Glomerular visceral epithelial cell (primary cell): Measurements from ENCODE around the gene ELMOD3.

Experiments used
- DNase-seq: peaks from one replicate; pipeline ENCODE4 v3.0.0-alpha.2; 2016; ENCODE audit errors: extremely low spot score

ELMOD3 gene

GRCh38 chr2:85376291-85377065 is 21.9 kb downstream of the ELMOD3 start:
- DNase-seq: no peak

DNA sequence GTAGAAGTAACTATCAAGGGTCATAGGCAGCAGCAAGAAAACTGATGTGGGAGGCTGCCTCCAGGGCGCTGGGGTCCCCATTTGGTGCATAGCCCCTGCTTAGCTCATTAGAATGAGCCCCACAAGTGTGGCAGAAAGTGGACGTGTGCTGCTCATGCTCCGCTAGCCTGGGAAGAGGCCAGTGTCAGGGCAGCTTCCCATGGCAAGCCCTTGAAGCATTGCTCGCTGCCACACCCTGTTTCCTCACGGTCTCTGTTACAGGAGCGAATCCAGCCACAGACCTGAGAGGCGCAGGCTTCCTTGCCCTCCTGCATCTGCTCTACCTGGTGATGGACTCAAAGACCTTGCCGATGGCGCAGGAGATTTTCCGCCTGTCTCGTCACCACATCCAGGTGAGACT is 22.5 kb downstream of the ELMOD3 start:
- DNase-seq: no peak

DNA sequence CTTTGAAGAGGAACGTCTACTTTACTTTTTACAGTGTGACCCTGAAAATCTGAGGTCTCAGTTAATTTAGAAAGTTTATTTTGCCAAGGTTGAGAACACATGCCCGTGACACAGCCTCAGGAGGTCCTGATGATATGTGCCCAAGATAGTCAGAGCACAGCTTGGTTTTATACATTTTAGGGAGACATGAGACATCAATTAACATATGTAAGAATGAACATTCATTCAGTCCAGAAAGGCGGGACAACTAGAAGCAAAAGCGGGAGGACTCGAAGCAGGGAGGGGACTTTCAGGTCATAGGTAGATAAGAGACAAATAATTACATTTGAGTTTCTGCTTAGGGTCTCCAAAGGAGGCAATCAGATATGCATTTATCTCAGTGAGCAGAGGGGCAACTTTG is 23.7 kb downstream of the ELMOD3 start:
- no peak for DNase-seq

- no peak for DNase-seq
These were observed 25.5 kb downstream of the ELMOD3 start for GRCh38 chr2:85380048-85380447.

- peak; percentile 17 for DNase-seq
These were observed 28.6 kb downstream of the ELMOD3 start for GRCh38 chr2:85383151-85383550.

DNA sequence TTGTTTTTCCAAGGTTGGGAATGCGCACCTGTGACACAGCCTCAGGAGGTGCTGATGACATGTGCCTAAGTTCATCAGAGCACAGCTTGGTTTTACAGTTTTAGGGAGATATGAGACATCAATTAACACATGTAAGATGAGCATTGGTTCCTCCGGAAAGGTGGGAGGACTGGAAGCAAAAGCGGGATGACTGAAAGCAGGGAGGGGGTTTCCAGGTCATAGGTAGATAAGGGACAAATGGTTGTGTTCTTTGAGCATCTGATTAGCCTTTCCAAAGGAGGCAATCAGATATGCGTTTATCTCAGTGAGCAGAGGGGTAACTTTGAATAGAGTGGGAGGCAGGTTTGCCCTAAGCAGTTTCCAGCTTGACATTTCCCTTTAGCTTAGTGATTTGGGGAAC is 29.3 kb downstream of the ELMOD3 start:
- DNase-seq: no peak

DNA sequence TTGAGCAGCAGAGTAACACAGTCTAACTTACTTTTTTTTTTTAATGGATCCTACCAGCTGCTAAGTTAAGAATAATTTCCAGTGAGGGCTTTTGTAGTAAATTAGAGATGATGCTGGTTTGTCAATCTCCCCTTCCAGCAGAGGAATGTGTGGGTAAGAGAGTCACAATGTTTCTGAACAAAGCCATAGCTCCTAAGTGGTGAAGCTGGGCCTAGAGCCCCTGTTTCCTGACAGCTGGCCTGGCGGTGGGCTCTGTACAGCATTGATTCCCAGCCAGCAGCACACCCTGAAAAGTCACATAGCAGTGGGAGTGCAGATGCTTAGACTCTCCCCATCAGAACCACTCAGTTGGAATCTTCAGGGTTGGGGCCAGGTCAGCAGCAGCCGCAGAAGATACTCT is 31.2 kb downstream of the ELMOD3 start:
- DNase-seq: no peak

DNA sequence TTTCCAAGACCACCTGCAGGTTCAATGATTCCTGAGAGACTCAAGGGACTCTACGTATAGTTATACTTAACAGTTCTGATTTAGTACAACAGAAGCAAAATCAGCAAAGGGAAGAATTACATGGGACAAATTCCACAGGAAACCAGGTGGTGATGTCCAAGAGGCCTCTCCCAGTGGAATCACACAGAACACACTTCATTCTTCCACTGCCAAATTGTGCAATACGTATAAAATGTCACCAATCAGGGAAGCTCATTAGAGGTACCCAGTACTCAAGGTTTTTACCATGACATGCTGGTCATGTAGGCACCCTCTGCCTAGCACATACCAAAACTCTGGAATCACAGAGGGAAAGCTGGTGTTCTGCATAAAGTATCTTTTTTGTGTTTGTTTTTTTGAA is 33.2 kb downstream of the ELMOD3 start:
- DNase-seq: no peak

DNA sequence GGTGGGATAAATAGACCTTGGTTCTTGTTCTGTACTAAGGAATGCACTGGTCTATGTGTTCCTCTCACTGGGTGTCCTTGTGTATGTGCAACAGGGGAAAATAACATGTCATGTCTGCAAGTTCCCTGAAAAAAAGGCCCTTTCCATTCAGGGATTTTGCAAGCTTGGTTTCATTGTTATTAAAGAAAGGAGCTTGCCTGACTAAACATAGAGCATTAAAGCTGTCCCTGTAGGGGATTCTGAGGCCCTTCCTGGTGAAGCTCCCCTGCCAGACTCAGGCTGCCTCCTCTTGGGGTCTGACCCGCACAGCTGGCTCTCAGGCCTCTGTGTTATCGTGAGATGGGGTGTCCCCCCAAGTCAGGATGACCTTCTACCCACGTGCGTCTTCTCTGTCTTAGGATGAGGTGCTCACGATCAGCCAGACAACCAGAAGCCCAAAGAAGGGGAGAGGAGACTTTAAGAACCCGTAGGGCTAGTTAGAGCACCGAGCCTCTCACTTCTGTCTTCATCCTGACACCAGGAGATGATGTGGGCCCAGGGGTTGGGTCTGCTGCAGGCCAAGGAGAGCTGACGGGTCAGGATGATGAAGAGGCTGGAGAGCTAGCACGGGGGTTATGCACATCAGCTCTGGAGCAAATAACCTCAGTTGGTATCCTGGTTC is 34.4 kb downstream of the ELMOD3 start:
- DNase-seq: no peak

DNA sequence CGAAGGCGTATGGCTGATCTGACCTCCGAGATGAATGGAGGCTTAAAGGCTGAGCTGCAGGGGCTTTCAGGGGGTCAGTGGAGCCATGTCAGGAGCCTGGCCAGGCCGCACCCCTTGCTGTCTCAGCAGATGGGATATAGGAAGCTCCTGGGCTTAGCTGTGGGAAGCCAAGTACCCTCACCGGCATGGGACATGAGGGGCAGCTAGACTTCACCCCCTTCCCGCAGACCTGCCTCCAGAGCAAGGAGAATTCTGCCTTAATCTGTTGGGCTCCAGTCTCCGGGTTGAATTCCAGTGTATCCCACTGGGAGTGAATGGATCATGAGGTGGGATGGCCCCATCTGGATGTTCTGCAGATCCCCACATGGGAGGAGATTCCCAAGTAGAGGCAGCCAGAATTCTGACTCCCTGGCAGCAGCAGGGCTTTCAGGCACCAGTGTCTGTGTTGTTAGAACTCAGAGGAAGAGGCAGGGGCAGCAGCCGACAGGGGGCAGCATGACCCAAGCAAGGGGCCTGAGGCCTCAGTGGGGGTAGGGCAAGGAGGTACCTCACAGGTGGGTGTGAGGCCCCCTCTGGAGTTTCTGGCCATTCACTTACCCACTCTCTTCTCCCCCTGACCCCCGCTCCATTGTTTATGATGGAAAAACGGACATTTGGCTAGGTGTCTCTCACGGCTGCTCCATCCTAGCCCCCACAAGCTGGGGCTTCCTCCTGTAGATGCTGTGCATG is 36.5 kb downstream of the ELMOD3 start:
- no peak for DNase-seq

DNA sequence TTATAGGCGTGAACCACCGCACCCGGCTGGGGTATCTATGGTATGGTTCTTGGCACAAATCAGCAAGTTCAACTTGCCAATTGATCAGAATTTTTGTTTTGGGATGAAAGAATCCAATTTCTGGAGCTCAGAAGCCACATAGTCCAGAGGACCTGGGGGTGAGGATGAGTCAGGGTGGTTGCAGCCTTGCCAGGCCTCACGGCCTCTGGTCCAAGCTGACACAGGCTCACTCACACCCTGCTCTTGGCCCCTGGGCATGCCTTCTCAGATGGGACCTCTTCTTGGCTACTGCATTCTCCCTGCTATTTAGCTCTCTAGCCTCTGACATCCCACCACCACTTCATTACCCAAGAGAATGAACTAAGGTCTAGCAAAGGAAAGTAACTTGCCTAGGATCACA is 39.3 kb downstream of the ELMOD3 start:
- no peak for DNase-seq

- DNase-seq: no peak
These were observed 39.7 kb downstream of the ELMOD3 start for GRCh38 chr2:85394261-85394681.

- no peak for DNase-seq
These were observed 40.4 kb downstream of the ELMOD3 start for GRCh38 chr2:85394976-85395375.

- no peak for DNase-seq
These were observed 41.4 kb downstream of the ELMOD3 start for GRCh38 chr2:85395912-85396475.

GRCh38 chr2:85396531-85397470 is 42.2 kb downstream of the ELMOD3 start:
- no peak for DNase-seq

- no peak for DNase-seq
These were observed 43.4 kb downstream of the ELMOD3 start for GRCh38 chr2:85397925-85398331.

- no peak for DNase-seq
These were observed 44.0 kb downstream of the ELMOD3 start for GRCh38 chr2:85398426-85399182.

GRCh38 chr2:85399183-85399455 is 44.5 kb downstream of the ELMOD3 start:
- no peak for DNase-seq

DNA sequence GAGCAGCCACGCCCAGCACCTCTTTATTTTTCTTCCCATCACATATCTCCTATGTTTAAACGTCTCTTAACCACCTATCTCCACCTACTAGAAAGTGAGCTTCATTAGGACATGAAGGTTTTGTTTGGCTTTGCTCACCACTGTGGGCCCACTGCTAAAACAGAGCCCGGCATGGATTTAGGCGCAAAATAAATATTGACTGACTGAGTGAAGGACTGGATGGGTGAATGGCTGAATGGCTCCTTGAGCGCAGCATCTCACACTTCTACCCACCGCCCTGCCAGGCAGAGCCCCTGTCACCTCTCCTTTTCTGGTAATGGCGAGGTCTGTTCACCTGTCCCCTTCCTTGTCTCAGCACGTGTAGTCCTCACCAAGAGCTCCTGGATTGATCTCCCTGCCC is 45.5 kb downstream of the ELMOD3 start:
- DNase-seq: no peak

GRCh38 chr2:85400541-85401463 is 46.2 kb downstream of the ELMOD3 start:
- no peak for DNase-seq
